Esophagus (tissue), 2 donors: ENCODE results near the gene OPCML. TPM values are rescaled to one million over a fixed set of nuclear protein-coding genes. Genes with fewer than 3 reads are reported as not detected.

Source experiments
- H3K27ac ChIP-seq, 2 donors: one replicate each; pipeline ENCODE4 v1.5.1; 2013; ENCODE audit warnings: low read depth in 2 of 2, mild to moderate bottlenecking in 2 of 2, inconsistent platforms in 1 of 2, low read length in 1 of 2, moderate library complexity in 1 of 2
- H3K27me3 ChIP-seq, 2 donors: one replicate each; pipeline ENCODE4 v1.6.1; 2013; ENCODE audit warnings: low read length in 2 of 2, control low read depth in 1 of 2, mild to moderate bottlenecking in 1 of 2; ENCODE audit not compliant: insufficient read depth in 2 of 2, control insufficient read depth in 1 of 2
- H3K36me3 ChIP-seq, 2 donors: one replicate each; pipeline ENCODE4 v1.6.1; 2013; ENCODE audit warnings: low read length in 1 of 2; ENCODE audit not compliant: control insufficient read depth in 2 of 2, insufficient read depth in 2 of 2
- H3K4me1 ChIP-seq, 2 donors: one replicate each; pipeline ENCODE4 v1.6.1; 2013; ENCODE audit warnings: low read length in 1 of 2; ENCODE audit not compliant: control insufficient read depth in 2 of 2, insufficient read depth in 2 of 2
- H3K4me3 ChIP-seq, 2 donors: one replicate each; pipeline ENCODE4 v1.5.1; 2013; ENCODE audit warnings: low read length in 2 of 2, mild to moderate bottlenecking in 2 of 2, low read depth in 1 of 2, moderate library complexity in 1 of 2
- H3K9me3 ChIP-seq, 2 donors: one replicate each; pipeline ENCODE4 v1.6.1; 2013; ENCODE audit warnings: mild to moderate bottlenecking in 2 of 2, low read depth in 1 of 2, low read length in 1 of 2, moderate library complexity in 1 of 2; ENCODE audit not compliant: control insufficient read depth in 2 of 2, insufficient read depth in 1 of 2
- WGBS, 2 donors: extraction: QIAGEN DNeasy Blood & Tissue Kit; methylation state at CpG; one replicate each; pipeline ENCODE4 v1.1.7; 2013; 5-methylcytosine and 5-hydroxymethylcytosine counted together
- polyA plus RNA-seq, 2 donors: library from polyadenylated mRNA; stranded (reverse); fragments of 200-250 nt; gene quantifications; one replicate each; pipeline ENCODE4 v1.2.3, GENCODE V29; 2013
- donor health status: healthy with polysubstance abuse.
- donor health status: Bipolar disorder and iron deficiency.

Gene OPCML
- polyA plus RNA-seq, 2 donors: 0.04 to 0.05 TPM

DNA sequence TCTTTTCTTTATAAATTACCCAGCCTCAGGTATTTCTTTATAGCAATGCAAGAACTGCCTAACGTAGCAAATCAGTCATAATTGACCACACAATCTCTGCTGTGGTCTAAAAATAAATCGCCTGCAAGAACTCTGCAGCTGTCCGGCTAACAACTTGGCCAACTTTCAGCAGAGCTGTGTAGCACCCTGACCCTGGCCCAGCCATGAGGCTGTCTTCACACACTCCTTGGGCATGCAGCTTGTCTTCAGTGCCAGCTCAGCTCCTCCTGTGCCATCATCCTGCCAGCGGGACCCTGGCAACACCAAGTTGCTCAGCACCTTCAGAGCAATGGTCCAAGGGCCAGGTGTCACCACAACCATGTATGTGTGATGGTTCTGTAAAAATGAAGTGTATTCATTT is 355.6 kb downstream of the OPCML start:
- WGBS, 2 donors: 76 to 79% methylated on average over 4 of the region's 4 CpGs
- H3K4me3 ChIP-seq: no peak overlapping the region

DNA sequence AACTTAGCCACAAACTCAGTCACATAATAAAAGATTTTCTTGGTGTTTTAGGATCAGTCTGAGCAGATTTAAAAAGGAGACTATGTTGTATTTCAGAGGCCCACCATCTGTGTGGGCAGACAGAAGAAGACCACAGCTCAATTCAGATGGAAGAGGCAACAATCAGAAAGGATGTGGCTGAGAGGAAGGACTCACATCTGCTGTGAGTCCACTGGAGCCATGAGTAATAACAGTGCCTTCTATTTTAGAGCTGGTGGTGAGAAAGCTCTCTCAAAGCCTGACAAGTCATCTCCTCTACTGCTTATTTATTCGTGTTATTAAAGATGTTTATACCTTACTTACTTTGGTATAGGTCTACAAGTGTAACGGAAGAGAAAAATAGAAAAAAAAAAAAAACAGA is 357.2 kb downstream of the OPCML start:
- H3K36me3 ChIP-seq: no peaks in the 10 kb centered on the region
- H3K4me1 ChIP-seq: no peaks in the 10 kb centered on the region
- 72 to 78% methylated on average over 2 of the region's 2 CpGs for WGBS, 2 donors
- no peak overlapping the region for H3K27ac ChIP-seq
- peaks cover 0 to 3% of the 10 kb centered on the region in 2 donors for H3K9me3 ChIP-seq
- H3K4me3 ChIP-seq: no peak overlapping the region
- H3K27me3 ChIP-seq: no peaks in the 10 kb centered on the region

More for the DNA sequence above, 355.6 kb downstream of the OPCML start:
- no peaks in the 10 kb centered on the region for H3K36me3 ChIP-seq
- H3K27me3 ChIP-seq: no peaks in the 10 kb centered on the region
- H3K9me3 ChIP-seq: peaks cover 0 to 3% of the 10 kb centered on the region in 2 donors
- H3K27ac ChIP-seq: no peak overlapping the region
- no peaks in the 10 kb centered on the region for H3K4me1 ChIP-seq

- WGBS, 2 donors: 68 to 74% methylated on average over 16 of the region's 16 CpGs
- H3K9me3 ChIP-seq: peaks cover 0 to 3% of the 10 kb centered on the region in 2 donors
- no peak overlapping the region for H3K27ac ChIP-seq
- H3K27me3 ChIP-seq: no peaks in the 10 kb centered on the region
- no peaks in the 10 kb centered on the region for H3K4me1 ChIP-seq
- H3K36me3 ChIP-seq: no peaks in the 10 kb centered on the region
- H3K4me3 ChIP-seq: no peak overlapping the region
Measured at GRCh38 chr11:133173810-133174412, 358.4 kb downstream of the OPCML start.

GRCh38 chr11:133172349-133172748 is 360.0 kb downstream of the OPCML start:
- Histone ChIP-seq H3K27me3 (no peaks in the 10 kb centered on the region), H3K4me3 (no peak overlapping the region), H3K27ac (no peak overlapping the region), H3K9me3 (peaks cover 0 to 5% of the 10 kb centered on the region in 2 donors), H3K36me3 (no peaks in the 10 kb centered on the region), H3K4me1 (no peaks in the 10 kb centered on the region)
- 48 to 56% methylated on average over 5 of the region's 5 CpGs for WGBS, 2 donors

- no peak overlapping the region for H3K4me3 ChIP-seq
- no peaks in the 10 kb centered on the region for H3K36me3 ChIP-seq
- WGBS, 2 donors: 74 to 89% methylated on average over 4 of the region's 4 CpGs
- H3K27ac ChIP-seq: no peak overlapping the region
- peaks cover 0 to 2% of the 10 kb centered on the region in 2 donors for H3K9me3 ChIP-seq
- no peaks in the 10 kb centered on the region for H3K4me1 ChIP-seq
- H3K27me3 ChIP-seq: no peaks in the 10 kb centered on the region
Measured at GRCh38 chr11:133171374-133171773, 360.9 kb downstream of the OPCML start.

- Histone ChIP-seq H3K36me3 (no peaks in the 10 kb centered on the region), H3K9me3 (peaks cover 0 to 2% of the 10 kb centered on the region in 2 donors), H3K4me3 (no peak overlapping the region), H3K27ac (no peak overlapping the region), H3K27me3 (no peaks in the 10 kb centered on the region), H3K4me1 (no peaks in the 10 kb centered on the region)
- 91 to 94% methylated on average over 2 of the region's 2 CpGs for WGBS, 2 donors
Measured at GRCh38 chr11:133168016-133168415, 364.3 kb downstream of the OPCML start.

GRCh38 chr11:133166662-133167061 is 365.6 kb downstream of the OPCML start:
- H3K9me3 ChIP-seq: peaks cover 0 to 2% of the 10 kb centered on the region in 2 donors
- no peak overlapping the region for H3K4me3 ChIP-seq
- H3K27me3 ChIP-seq: no peaks in the 10 kb centered on the region
- no peak overlapping the region for H3K27ac ChIP-seq
- 65 to 88% methylated on average over 3 of the region's 3 CpGs for WGBS, 2 donors
- H3K36me3 ChIP-seq: no peaks in the 10 kb centered on the region
- H3K4me1 ChIP-seq: no peaks in the 10 kb centered on the region

DNA sequence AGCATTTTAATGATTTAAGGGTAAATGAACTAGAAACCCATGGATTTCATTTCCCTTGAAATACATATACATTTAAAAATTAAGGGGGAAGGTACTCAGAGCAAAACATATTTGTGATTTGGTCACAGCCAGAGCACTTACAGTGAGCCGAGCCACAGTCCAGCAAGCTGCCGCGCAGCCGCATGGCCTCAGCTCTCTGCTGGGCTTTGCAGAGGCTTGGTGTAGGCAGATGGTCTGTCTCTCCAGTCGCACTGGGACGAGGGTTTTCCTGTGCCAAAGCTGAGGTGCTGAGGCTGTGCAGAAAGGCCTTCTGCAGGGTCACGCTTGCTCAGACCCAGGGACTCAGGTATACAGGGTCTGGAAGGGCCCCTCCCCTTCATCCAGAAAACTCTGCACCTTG is 367.3 kb downstream of the OPCML start:
- Histone ChIP-seq H3K4me3 (no peak overlapping the region), H3K36me3 (no peaks in the 10 kb centered on the region), H3K9me3 (peaks cover 0 to 2% of the 10 kb centered on the region in 2 donors), H3K27ac (no peak overlapping the region), H3K27me3 (no peaks in the 10 kb centered on the region), H3K4me1 (no peaks in the 10 kb centered on the region)
- 75 to 80% methylated on average over 7 of the region's 7 CpGs for WGBS, 2 donors

DNA sequence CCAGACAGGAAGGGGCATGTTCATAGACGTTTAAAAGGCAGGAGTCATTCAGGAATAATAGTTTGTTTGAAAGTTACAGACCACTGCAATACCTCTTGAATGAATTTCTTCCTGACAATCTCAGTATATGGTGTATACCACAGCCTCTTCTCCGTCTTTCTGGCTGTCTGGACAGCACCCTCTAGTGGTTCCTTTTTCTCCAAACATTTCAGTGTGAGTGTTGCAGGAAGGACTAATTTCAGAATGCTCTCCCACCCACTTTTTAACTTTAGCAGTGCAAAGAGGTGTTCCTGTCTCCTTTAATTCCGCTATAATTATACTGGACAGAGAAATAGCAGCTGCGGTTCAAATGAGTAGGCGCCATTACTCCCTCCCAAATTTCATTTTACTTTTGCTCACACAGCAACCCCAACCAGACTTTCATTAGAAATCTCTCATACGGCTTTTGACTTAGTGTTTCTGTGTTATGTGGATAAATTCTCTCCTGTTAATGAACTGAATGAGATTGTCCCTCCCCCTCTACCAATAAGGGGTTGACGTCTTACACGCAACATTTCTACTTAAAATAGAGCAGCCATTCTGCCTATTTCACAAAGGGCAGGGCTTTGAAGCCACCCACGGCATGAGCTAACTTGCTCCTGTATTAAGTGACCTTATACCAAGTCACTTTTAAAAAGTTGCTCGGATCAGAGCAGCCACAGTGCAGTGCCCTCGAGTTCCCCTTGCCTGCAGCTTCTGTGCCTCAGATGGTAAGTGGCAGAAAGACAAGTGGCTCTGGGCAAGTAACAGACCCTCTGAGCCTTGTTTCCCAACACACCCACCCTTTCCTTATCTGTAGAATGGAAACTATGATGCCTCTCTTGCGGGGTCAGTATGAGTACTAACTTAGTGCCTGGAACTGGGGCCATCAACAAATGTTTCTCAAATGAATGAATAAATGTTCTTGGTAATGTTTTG is 368.6 kb downstream of the OPCML start:
- no peaks in the 10 kb centered on the region for H3K4me1 ChIP-seq
- WGBS, 2 donors: 35 to 38% methylated on average over 12 of the region's 12 CpGs
- H3K4me3 ChIP-seq: no peak overlapping the region
- H3K27me3 ChIP-seq: no peaks in the 10 kb centered on the region
- no peaks in the 10 kb centered on the region for H3K36me3 ChIP-seq
- H3K27ac ChIP-seq: no peak overlapping the region
- peaks cover 0 to 2% of the 10 kb centered on the region in 2 donors for H3K9me3 ChIP-seq
